ENCODE data around the gene TRIM25.
A peak's percentile ranks its signal among the peaks of the same experiment; 100 is the strongest.

TRIM25 gene

GRCh38 chr17:56880133-56880532, 33.7 kb downstream of the TRIM25 start:
- Mint-ChIP-seq H3K9me3 (no peaks in the 10 kb centered on the region), H3K27me3 (ENCODE audit: low read depth) (peaks cover 6% of the 10 kb centered on the region), H3K27ac (no peak overlapping the region), H3K4me1 (ENCODE audit: low read depth) (no peaks in the 10 kb centered on the region), H3K36me3 (ENCODE audit: low read depth) (no peaks in the 10 kb centered on the region), H3K4me3 (no peak overlapping the region)

- H3K9me3 Mint-ChIP-seq = no peaks in the 10 kb centered on the region
- no peak overlapping the region for H3K27ac Mint-ChIP-seq
- H3K4me1 Mint-ChIP-seq (ENCODE audit: low read depth) = no peaks in the 10 kb centered on the region
- no peak overlapping the region for H3K4me3 Mint-ChIP-seq
- H3K36me3 Mint-ChIP-seq (ENCODE audit: low read depth) = no peaks in the 10 kb centered on the region
- H3K27me3 Mint-ChIP-seq (ENCODE audit: low read depth) = peaks cover 6% of the 10 kb centered on the region
Measured at GRCh38 chr17:56879280-56879679, 34.6 kb downstream of the TRIM25 start.

GRCh38 chr17:56876766-56877179, 37.1 kb downstream of the TRIM25 start:
- Mint-ChIP-seq H3K36me3 (ENCODE audit: low read depth) (no peaks in the 10 kb centered on the region), H3K4me3 (no peak overlapping the region), H3K9me3 (no peaks in the 10 kb centered on the region), H3K4me1 (ENCODE audit: low read depth) (no peaks in the 10 kb centered on the region), H3K27ac (no peak overlapping the region), H3K27me3 (ENCODE audit: low read depth) (peaks cover 11% of the 10 kb centered on the region)

- Mint-ChIP-seq H3K36me3 (ENCODE audit: low read depth) (no peaks in the 10 kb centered on the region), H3K27me3 (ENCODE audit: low read depth) (peaks cover 5% of the 10 kb centered on the region), H3K9me3 (no peaks in the 10 kb centered on the region), H3K27ac (peak overlapping the region; percentile 67), H3K4me3 (no peak overlapping the region), H3K4me1 (ENCODE audit: low read depth) (peaks cover 4% of the 10 kb centered on the region)
Measured at GRCh38 chr17:56870081-56870651, 43.7 kb downstream of the TRIM25 start.

GRCh38 chr17:56868716-56869115, 45.1 kb downstream of the TRIM25 start:
- Mint-ChIP-seq H3K4me3 (no peak overlapping the region), H3K36me3 (ENCODE audit: low read depth) (no peaks in the 10 kb centered on the region), H3K4me1 (ENCODE audit: low read depth) (peaks cover 4% of the 10 kb centered on the region), H3K9me3 (no peaks in the 10 kb centered on the region), H3K27ac (no peak overlapping the region), H3K27me3 (ENCODE audit: low read depth) (peaks cover under 1% of the 10 kb centered on the region)

- Mint-ChIP-seq H3K27ac (no peak overlapping the region), H3K27me3 (ENCODE audit: low read depth) (no peaks in the 10 kb centered on the region), H3K9me3 (no peaks in the 10 kb centered on the region), H3K36me3 (ENCODE audit: low read depth) (peaks cover 5% of the 10 kb centered on the region), H3K4me1 (ENCODE audit: low read depth) (peaks cover 4% of the 10 kb centered on the region), H3K4me3 (no peak overlapping the region)
Measured at GRCh38 chr17:56867948-56868376, 45.9 kb downstream of the TRIM25 start.

- no peaks in the 10 kb centered on the region for H3K9me3 Mint-ChIP-seq
- no peak overlapping the region for H3K27ac Mint-ChIP-seq
- H3K4me3 Mint-ChIP-seq = no peak overlapping the region
- peaks cover 13% of the 10 kb centered on the region for H3K36me3 Mint-ChIP-seq (ENCODE audit: low read depth)
- H3K27me3 Mint-ChIP-seq (ENCODE audit: low read depth) = no peaks in the 10 kb centered on the region
- peaks cover 4% of the 10 kb centered on the region for H3K4me1 Mint-ChIP-seq (ENCODE audit: low read depth)
Measured at GRCh38 chr17:56866496-56866895, 47.4 kb downstream of the TRIM25 start.

GRCh38 chr17:56866076-56866475, 47.8 kb downstream of the TRIM25 start:
- Mint-ChIP-seq H3K9me3 (no peaks in the 10 kb centered on the region), H3K27ac (no peak overlapping the region), H3K36me3 (ENCODE audit: low read depth) (peaks cover 16% of the 10 kb centered on the region), H3K4me1 (ENCODE audit: low read depth) (peaks cover 4% of the 10 kb centered on the region), H3K4me3 (no peak overlapping the region), H3K27me3 (ENCODE audit: low read depth) (no peaks in the 10 kb centered on the region)

- Mint-ChIP-seq H3K36me3 (ENCODE audit: low read depth) (peaks cover 19% of the 10 kb centered on the region), H3K27ac (no peak overlapping the region), H3K4me3 (no peak overlapping the region), H3K4me1 (ENCODE audit: low read depth) (no peaks in the 10 kb centered on the region), H3K9me3 (no peaks in the 10 kb centered on the region), H3K27me3 (ENCODE audit: low read depth) (no peaks in the 10 kb centered on the region)
Measured at GRCh38 chr17:56863974-56864373, 49.9 kb downstream of the TRIM25 start.

GRCh38 chr17:56861899-56862298, 52.0 kb downstream of the TRIM25 start:
- H3K4me1 Mint-ChIP-seq (ENCODE audit: low read depth) = no peaks in the 10 kb centered on the region
- H3K27ac Mint-ChIP-seq = no peak overlapping the region
- no peaks in the 10 kb centered on the region for H3K27me3 Mint-ChIP-seq (ENCODE audit: low read depth)
- no peaks in the 10 kb centered on the region for H3K9me3 Mint-ChIP-seq
- peaks cover 24% of the 10 kb centered on the region for H3K36me3 Mint-ChIP-seq (ENCODE audit: low read depth)
- H3K4me3 Mint-ChIP-seq = no peak overlapping the region

- Mint-ChIP-seq H3K27ac (no peak overlapping the region), H3K4me1 (ENCODE audit: low read depth) (no peaks in the 10 kb centered on the region), H3K36me3 (ENCODE audit: low read depth) (peaks cover 38% of the 10 kb centered on the region), H3K4me3 (no peak overlapping the region), H3K27me3 (ENCODE audit: low read depth) (no peaks in the 10 kb centered on the region), H3K9me3 (no peaks in the 10 kb centered on the region)
Measured at GRCh38 chr17:56851008-56851407, 62.8 kb downstream of the TRIM25 start.

- Mint-ChIP-seq H3K4me1 (ENCODE audit: low read depth) (no peaks in the 10 kb centered on the region), H3K27me3 (ENCODE audit: low read depth) (no peaks in the 10 kb centered on the region), H3K9me3 (no peaks in the 10 kb centered on the region), H3K36me3 (ENCODE audit: low read depth) (peaks cover 39% of the 10 kb centered on the region), H3K27ac (no peak overlapping the region), H3K4me3 (no peak overlapping the region)
Measured at GRCh38 chr17:56850591-56850990, 63.3 kb downstream of the TRIM25 start.

- Mint-ChIP-seq H3K27ac (no peak overlapping the region), H3K9me3 (no peaks in the 10 kb centered on the region), H3K36me3 (ENCODE audit: low read depth) (peaks cover 39% of the 10 kb centered on the region), H3K4me1 (ENCODE audit: low read depth) (no peaks in the 10 kb centered on the region), H3K4me3 (no peak overlapping the region), H3K27me3 (ENCODE audit: low read depth) (no peaks in the 10 kb centered on the region)
Measured at GRCh38 chr17:56849131-56849530, 64.7 kb downstream of the TRIM25 start.

GRCh38 chr17:56847106-56847505, 66.7 kb downstream of the TRIM25 start:
- no peaks in the 10 kb centered on the region for H3K27me3 Mint-ChIP-seq (ENCODE audit: low read depth)
- H3K36me3 Mint-ChIP-seq (ENCODE audit: low read depth) = peaks cover 35% of the 10 kb centered on the region
- no peak overlapping the region for H3K4me3 Mint-ChIP-seq
- no peak overlapping the region for H3K27ac Mint-ChIP-seq
- no peaks in the 10 kb centered on the region for H3K4me1 Mint-ChIP-seq (ENCODE audit: low read depth)
- H3K9me3 Mint-ChIP-seq = no peaks in the 10 kb centered on the region

- Mint-ChIP-seq H3K4me1 (ENCODE audit: low read depth) (no peaks in the 10 kb centered on the region), H3K27ac (no peak overlapping the region), H3K4me3 (no peak overlapping the region), H3K9me3 (no peaks in the 10 kb centered on the region), H3K27me3 (ENCODE audit: low read depth) (no peaks in the 10 kb centered on the region), H3K36me3 (ENCODE audit: low read depth) (peaks cover 29% of the 10 kb centered on the region)
Measured at GRCh38 chr17:56845934-56846333, 67.9 kb downstream of the TRIM25 start.

GRCh38 chr17:56842577-56842976, 71.3 kb downstream of the TRIM25 start:
- H3K36me3 Mint-ChIP-seq (ENCODE audit: low read depth) = peaks cover 18% of the 10 kb centered on the region
- no peaks in the 10 kb centered on the region for H3K27me3 Mint-ChIP-seq (ENCODE audit: low read depth)
- no peaks in the 10 kb centered on the region for H3K9me3 Mint-ChIP-seq
- peaks cover 13% of the 10 kb centered on the region for H3K4me1 Mint-ChIP-seq (ENCODE audit: low read depth)
- no peak overlapping the region for H3K4me3 Mint-ChIP-seq
- H3K27ac Mint-ChIP-seq = no peak overlapping the region

Data from T-helper 1 cell treated with Interleukin-12 subunit alpha and Interleukin-12 subunit beta and Interleukin-4 antibody, amounts not matched to agents 30 μg/mL and 1 μg/mL, for 36 hours (primary cell).